Measurements from ENCODE around the gene SLC10A7.

SLC10A7 gene

GRCh38 chr4:146436423-146437162 is 85.1 kb downstream of the SLC10A7 start:
- Histone ChIP-seq H3K9me3 (replicated peaks; ENCODE audit: insufficient read depth, low read length) (no peaks in the 10 kb centered on the region), H3K9ac (ENCODE audit: low read length) (no peak overlapping the region), H3K4me1 (ENCODE audit: low read length) (no peaks in the 10 kb centered on the region), H3K4me3 (ENCODE audit: low read length) (no peak overlapping the region), H3K36me3 (replicated peaks; ENCODE audit: insufficient read depth, low read length) (no peaks in the 10 kb centered on the region), H3K4me2 (ENCODE audit: low read depth, low read length) (no peak overlapping the region), H4K20me1 (ENCODE audit: insufficient read depth, low read length) (no peaks in the 10 kb centered on the region), H3F3A (ENCODE audit: insufficient read depth, low read length) (no peaks in the 10 kb centered on the region), H3K27ac (ENCODE audit: low read length) (no peak overlapping the region), H3K9me2 (replicated peaks; ENCODE audit: insufficient read depth, low read length) (no peaks in the 10 kb centered on the region), H2AFZ (ENCODE audit: low read length) (no peak overlapping the region), H3K27me3 (replicated peaks; ENCODE audit: insufficient read depth, low read length) (no peaks in the 10 kb centered on the region), H3K79me2 (ENCODE audit: low read length) (no peaks in the 10 kb centered on the region)
- no peak for DNase-seq
- TF ChIP-seq EZH2phosphoT487 (IDR thresholded peaks at IDR 0.05; ENCODE audit: low read length): no peak
- TF ChIP-seq, protein P1, sequence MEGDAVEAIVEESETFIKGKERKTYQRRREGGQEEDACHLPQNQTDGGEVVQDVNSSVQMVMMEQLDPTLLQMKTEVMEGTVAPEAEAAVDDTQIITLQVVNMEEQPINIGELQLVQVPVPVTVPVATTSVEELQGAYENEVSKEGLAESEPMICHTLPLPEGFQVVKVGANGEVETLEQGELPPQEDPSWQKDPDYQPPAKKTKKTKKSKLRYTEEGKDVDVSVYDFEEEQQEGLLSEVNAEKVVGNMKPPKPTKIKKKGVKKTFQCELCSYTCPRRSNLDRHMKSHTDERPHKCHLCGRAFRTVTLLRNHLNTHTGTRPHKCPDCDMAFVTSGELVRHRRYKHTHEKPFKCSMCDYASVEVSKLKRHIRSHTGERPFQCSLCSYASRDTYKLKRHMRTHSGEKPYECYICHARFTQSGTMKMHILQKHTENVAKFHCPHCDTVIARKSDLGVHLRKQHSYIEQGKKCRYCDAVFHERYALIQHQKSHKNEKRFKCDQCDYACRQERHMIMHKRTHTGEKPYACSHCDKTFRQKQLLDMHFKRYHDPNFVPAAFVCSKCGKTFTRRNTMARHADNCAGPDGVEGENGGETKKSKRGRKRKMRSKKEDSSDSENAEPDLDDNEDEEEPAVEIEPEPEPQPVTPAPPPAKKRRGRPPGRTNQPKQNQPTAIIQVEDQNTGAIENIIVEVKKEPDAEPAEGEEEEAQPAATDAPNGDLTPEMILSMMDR (IDR thresholded peaks at IDR 0.05; ENCODE audit: low read length): no peak
- TF ChIP-seq EZH2 (optimal IDR thresholded peaks at IDR 0.05; ENCODE audit: low read depth, low read length): no peak

DNA sequence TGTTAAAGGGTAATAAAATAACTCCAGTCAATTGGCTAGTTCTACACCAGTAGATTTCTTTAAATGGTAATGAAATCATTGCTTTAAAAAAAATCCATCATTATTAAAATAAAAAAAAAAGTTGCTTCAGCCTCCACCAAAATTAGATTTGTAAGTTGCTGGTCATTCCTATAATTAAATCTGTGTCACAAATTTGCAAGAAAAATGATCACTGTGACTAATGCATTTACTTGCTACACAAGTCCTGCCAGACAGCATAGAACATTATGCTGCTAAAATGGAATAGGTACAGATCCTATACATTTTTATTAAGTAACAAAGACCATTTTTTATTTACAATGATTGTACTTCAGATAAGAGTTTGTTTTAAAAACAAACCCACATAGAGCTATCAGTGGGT is 85.8 kb downstream of the SLC10A7 start:
- no peak overlapping the region for H3K9ac ChIP-seq (ENCODE audit: low read length)
- no peak overlapping the region for H3K27ac ChIP-seq (ENCODE audit: low read length)
- H3K9me2 ChIP-seq (replicated peaks; ENCODE audit: insufficient read depth, low read length): no peaks in the 10 kb centered on the region
- H3F3A ChIP-seq (ENCODE audit: insufficient read depth, low read length): no peaks in the 10 kb centered on the region
- no peaks in the 10 kb centered on the region for H4K20me1 ChIP-seq (ENCODE audit: insufficient read depth, low read length)
- H3K4me1 ChIP-seq (ENCODE audit: low read length): no peaks in the 10 kb centered on the region
- no peak overlapping the region for H3K4me2 ChIP-seq (ENCODE audit: low read depth, low read length)
- no peaks in the 10 kb centered on the region for H3K27me3 ChIP-seq (replicated peaks; ENCODE audit: insufficient read depth, low read length)
- DNase-seq: no peak
- no peaks in the 10 kb centered on the region for H3K9me3 ChIP-seq (replicated peaks; ENCODE audit: insufficient read depth, low read length)
- no peak overlapping the region for H3K4me3 ChIP-seq (ENCODE audit: low read length)
- H3K79me2 ChIP-seq (ENCODE audit: low read length): no peaks in the 10 kb centered on the region
- H2AFZ ChIP-seq (ENCODE audit: low read length): no peak overlapping the region
- TF ChIP-seq EZH2phosphoT487 (IDR thresholded peaks at IDR 0.05; ENCODE audit: low read length): no peak
- TF ChIP-seq, protein P1 (IDR thresholded peaks at IDR 0.05; ENCODE audit: low read length): no peak
- TF ChIP-seq EZH2 (optimal IDR thresholded peaks at IDR 0.05; ENCODE audit: low read depth, low read length): no peak
- no peaks in the 10 kb centered on the region for H3K36me3 ChIP-seq (replicated peaks; ENCODE audit: insufficient read depth, low read length)

GRCh38 chr4:146432065-146432464 is 89.7 kb downstream of the SLC10A7 start:
- Histone ChIP-seq H4K20me1 (ENCODE audit: insufficient read depth, low read length) (no peaks in the 10 kb centered on the region), H3K79me2 (ENCODE audit: low read length) (no peaks in the 10 kb centered on the region), H3K4me1 (ENCODE audit: low read length) (no peaks in the 10 kb centered on the region), H3K4me3 (ENCODE audit: low read length) (no peak overlapping the region), H3K36me3 (replicated peaks; ENCODE audit: insufficient read depth, low read length) (no peaks in the 10 kb centered on the region), H3K27me3 (replicated peaks; ENCODE audit: insufficient read depth, low read length) (no peaks in the 10 kb centered on the region), H3K27ac (ENCODE audit: low read length) (no peak overlapping the region), H3K9me3 (replicated peaks; ENCODE audit: insufficient read depth, low read length) (no peaks in the 10 kb centered on the region), H3K9me2 (replicated peaks; ENCODE audit: insufficient read depth, low read length) (no peaks in the 10 kb centered on the region), H3F3A (ENCODE audit: insufficient read depth, low read length) (no peaks in the 10 kb centered on the region), H3K9ac (ENCODE audit: low read length) (no peak overlapping the region), H2AFZ (ENCODE audit: low read length) (no peak overlapping the region), H3K4me2 (ENCODE audit: low read depth, low read length) (no peak overlapping the region)
- DNase-seq: no peak
- TF ChIP-seq EZH2phosphoT487 (IDR thresholded peaks at IDR 0.05; ENCODE audit: low read length) (no peak), EZH2 (optimal IDR thresholded peaks at IDR 0.05; ENCODE audit: low read depth, low read length) (no peak)
- TF ChIP-seq, protein P1 (IDR thresholded peaks at IDR 0.05; ENCODE audit: low read length): no peak
